HG03066 (cell line): ENCODE results near the gene CCDC27.

Source experiments
- ATAC-seq: cut with Tn5 transposase; IDR thresholded peaks from one replicate; pipeline ENCODE4 v1.9.1; 2021; ENCODE audit warnings: low read depth; ENCODE audit not compliant: unreplicated experiment

Gene CCDC27

GRCh38 chr1:3814771-3815561 lies 62.7 kb downstream of the CCDC27 start:
- no peak for ATAC-seq

DNA sequence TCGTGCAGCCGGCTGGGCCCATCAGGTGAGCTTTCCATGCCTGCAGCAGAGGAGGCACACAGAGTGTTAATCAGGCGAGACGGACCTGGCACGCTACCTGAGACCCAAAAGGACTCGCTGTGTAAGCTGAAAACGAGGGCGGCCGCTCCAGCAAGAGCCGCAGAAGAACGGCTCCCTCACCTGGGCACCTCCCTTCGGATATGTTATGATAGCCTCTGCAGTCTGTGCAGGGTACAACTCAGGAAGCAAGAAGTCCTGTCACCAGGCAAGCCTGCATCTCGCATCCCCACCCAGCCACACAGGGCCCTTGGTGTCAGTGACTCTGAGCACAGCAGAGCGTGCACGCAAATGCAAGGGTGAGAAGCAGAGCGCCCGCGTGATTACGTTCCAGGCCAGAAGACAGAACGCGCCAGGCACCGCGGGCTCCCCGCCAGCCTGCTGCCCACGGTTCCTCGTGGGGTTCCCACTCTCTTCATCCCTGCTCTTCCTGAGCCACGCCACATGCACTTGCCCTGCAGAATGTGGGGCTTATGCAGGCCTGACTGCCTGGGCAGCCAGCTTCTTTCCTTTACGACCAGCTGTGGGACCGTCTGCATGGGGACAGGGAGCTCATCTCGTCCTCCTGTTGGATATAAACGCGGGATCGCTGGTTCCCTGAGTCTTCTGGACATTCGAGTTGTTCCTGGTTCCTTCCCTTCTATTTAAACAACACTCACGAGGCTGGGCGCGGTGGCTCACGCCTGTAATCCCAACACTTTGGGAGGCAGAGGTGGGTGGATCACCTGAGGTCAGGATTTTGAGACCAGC lies 64.3 kb downstream of the CCDC27 start:
- ATAC-seq, result no peak

GRCh38 chr1:3817138-3817740 lies 65.0 kb downstream of the CCDC27 start:
- ATAC-seq, result no peak

DNA sequence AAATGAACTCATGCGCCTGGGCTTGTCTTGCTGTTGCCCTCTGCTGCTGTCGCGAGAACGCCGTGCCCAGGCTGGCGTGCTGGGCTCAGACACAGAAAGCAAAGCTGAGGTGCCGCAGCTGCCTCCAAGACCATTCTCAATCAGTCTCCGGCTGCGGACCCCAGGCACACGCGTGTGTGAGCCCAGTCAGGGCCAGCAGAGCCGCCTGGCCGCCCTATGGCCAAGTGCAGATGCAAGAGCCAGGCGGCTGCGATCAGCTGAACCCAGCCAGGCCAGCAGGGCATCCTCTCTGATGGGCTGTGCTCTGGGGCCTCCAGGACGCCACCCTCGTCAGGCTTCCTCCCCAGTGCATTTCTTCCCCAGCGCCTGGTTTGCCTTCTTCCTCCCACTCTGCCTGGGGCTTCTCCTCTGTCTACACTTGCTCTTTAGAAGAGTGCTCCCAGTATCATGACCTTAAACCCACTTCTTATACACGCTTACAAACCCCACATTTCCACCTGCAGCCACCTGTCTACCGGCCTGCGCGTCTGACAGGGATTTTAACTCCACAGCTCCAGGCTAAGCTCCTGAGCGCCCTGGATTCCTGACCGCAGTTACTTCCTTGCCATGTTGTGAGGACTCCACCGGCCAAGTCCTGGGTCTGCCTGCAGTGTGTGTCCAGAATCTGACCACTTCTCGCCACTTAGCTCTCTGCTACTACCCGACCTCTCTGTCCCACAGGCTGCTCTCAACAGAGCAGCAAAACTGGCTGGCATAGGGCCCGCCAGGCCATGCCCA lies 65.8 kb downstream of the CCDC27 start:
- ATAC-seq, result no peak

- no peak for ATAC-seq
Measured at GRCh38 chr1:3819771-3820200, 67.5 kb downstream of the CCDC27 start.

DNA sequence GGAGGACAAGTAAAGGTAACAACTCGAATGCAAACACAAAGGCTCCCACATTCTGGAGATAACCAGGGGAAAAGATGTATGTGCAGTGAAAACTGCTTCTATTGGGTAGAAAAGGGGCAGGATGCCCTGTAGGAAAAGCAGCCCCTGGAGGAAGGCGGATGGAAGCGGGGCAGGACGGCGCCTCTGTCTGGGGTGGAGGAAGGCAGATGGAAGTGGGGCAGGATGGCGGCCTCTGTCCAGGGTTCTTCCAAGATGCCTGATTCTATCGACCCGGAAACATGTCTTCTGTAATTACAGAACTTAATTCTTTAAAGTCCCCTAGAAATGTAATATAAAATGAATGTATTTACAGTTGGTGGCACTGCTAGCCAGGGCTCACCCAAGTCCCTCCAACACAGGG lies 68.1 kb downstream of the CCDC27 start:
- no peak for ATAC-seq

- no peak for ATAC-seq
Measured at GRCh38 chr1:3821004-3821403, 68.8 kb downstream of the CCDC27 start.
